ENCODE results near the gene SETD7.

DNA sequence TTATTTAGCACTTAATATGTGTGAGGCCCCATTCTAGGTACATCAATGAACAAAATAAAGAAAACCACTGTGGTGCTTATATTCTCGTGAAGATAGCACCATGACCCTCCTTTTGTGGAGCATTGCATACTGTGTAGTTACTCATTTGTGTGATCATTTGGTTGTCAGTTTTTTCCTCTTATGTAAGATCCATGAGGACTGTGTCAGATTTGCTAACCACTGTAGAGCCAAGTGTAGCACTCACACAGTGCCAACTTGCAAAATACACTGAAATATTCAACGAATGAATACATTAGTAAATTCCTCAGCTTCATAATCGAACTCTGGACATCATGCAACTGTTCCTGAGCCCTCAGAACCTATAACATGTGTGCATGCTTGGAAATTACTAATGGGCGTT is 29.5 kb upstream of the SETD7 start:
- no peak for TF ChIP-seq POLR2A (IDR thresholded peaks at IDR 0.05)
- TF ChIP-seq, protein P1, sequence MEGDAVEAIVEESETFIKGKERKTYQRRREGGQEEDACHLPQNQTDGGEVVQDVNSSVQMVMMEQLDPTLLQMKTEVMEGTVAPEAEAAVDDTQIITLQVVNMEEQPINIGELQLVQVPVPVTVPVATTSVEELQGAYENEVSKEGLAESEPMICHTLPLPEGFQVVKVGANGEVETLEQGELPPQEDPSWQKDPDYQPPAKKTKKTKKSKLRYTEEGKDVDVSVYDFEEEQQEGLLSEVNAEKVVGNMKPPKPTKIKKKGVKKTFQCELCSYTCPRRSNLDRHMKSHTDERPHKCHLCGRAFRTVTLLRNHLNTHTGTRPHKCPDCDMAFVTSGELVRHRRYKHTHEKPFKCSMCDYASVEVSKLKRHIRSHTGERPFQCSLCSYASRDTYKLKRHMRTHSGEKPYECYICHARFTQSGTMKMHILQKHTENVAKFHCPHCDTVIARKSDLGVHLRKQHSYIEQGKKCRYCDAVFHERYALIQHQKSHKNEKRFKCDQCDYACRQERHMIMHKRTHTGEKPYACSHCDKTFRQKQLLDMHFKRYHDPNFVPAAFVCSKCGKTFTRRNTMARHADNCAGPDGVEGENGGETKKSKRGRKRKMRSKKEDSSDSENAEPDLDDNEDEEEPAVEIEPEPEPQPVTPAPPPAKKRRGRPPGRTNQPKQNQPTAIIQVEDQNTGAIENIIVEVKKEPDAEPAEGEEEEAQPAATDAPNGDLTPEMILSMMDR (IDR thresholded peaks at IDR 0.05 in 4 of 5, conservative IDR thresholded peaks at IDR 0.05 in 1 of 5), result no peak

Measured in gastrocnemius medialis (tissue), 4 donors.